ENCODE measurements around the gene RNF11.

DNA sequence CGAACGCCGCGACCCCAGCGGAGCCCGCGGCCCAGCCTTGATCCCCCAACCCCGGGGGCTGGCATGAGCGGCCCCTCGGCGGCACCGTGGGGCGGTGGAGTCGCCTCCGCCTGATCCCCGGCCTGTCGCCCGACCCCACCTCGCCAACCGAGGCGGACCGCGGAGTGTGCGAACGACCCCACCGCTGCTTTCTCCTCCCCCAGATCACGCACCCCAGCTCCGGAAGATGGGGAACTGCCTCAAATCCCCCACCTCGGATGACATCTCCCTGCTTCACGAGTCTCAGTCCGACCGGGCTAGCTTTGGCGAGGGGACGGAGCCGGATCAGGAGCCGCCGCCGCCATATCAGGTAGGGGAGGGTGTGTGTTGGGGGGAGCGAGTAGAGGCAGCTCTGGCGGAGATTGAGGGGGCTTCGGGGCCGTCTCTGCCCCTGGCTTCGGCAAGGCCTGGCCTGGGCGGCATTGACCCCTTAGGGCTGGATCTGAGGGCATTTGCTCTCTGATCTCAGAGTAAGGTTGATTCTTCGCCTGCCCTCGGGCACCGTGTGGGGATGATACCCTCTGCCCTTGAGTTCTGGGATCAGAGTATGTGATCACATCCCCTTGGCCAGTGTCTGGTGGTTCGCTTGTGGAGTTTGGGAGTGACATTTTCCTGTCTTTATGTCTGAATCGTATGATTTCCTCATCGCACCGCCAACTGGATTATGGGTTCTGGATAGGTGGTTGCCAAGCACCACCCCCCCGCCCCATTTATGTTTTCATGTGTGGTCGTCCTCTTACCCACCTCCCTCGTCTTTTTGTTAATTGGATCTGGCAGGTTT, 668 bp downstream of the RNF11 start:
- TF ChIP-seq TAF1 (IDR thresholded peaks at IDR 0.05; ENCODE audit: low read depth) (no peak), EZH2 (IDR thresholded peaks at IDR 0.05; ENCODE audit: borderline replicate concordance, insufficient read depth, low read length, poor library complexity, severe bottlenecking) (no peak), POLR2AphosphoS5 (IDR thresholded peaks at IDR 0.05) (peak; percentile 71), EP300 (conservative IDR thresholded peaks at IDR 0.05; ENCODE audit: poor library complexity, severe bottlenecking) (no peak), RAD21 (conservative IDR thresholded peaks at IDR 0.05) (peak; percentile 18), MXI1 (conservative IDR thresholded peaks at IDR 0.05; ENCODE audit: poor library complexity, severe bottlenecking) (peak; percentile 33)
- TF ChIP-seq, protein P1, sequence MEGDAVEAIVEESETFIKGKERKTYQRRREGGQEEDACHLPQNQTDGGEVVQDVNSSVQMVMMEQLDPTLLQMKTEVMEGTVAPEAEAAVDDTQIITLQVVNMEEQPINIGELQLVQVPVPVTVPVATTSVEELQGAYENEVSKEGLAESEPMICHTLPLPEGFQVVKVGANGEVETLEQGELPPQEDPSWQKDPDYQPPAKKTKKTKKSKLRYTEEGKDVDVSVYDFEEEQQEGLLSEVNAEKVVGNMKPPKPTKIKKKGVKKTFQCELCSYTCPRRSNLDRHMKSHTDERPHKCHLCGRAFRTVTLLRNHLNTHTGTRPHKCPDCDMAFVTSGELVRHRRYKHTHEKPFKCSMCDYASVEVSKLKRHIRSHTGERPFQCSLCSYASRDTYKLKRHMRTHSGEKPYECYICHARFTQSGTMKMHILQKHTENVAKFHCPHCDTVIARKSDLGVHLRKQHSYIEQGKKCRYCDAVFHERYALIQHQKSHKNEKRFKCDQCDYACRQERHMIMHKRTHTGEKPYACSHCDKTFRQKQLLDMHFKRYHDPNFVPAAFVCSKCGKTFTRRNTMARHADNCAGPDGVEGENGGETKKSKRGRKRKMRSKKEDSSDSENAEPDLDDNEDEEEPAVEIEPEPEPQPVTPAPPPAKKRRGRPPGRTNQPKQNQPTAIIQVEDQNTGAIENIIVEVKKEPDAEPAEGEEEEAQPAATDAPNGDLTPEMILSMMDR (IDR thresholded peaks at IDR 0.05; ENCODE audit: poor library complexity, severe bottlenecking), result no peak
